Activated CD4-positive, alpha-beta T cell treated with anti-CD3 and anti-CD28 coated beads, Interleukin-2, amount 10 ng/mL, durations not matched to agents 7 days and 5 days (primary cell): ENCODE measurements around the gene RIMBP2. TPM values are rescaled to one million over a fixed set of nuclear protein-coding genes. Genes with fewer than 3 reads are reported as not detected.

Experiments used
- total RNA-seq, 2 experiments: library from RNA; stranded (reverse); gene quantifications; one replicate each; pipeline ENCODE4 v1.2.3, GENCODE V29; 2021

Gene RIMBP2
- total RNA-seq, 2 experiments from 2014 or later = not detected

Other genes starting within 250 kb of the RIMBP2 start
- 10 to 100 TPM; 23.2 to 25.5 TPM for gene STX2, start 123.0 kb upstream of the RIMBP2 start, total RNA-seq
- gene RAN, start 155.8 kb upstream of the RIMBP2 start, total RNA-seq = 1,000 to 10,000 TPM; 1,033 to 1,124 TPM
- gene ADGRD1, start 237.6 kb upstream of the RIMBP2 start, total RNA-seq = under 1 TPM in 1 of 2 experiments, not detected in 1; 0.05 TPM